Measurements from ENCODE around the gene MLLT10. TPM values are rescaled to one million over a fixed set of nuclear protein-coding genes. Genes with fewer than 3 reads are reported as not detected.

The MLLT10 gene
- total and polyA plus RNA-seq, 10 of the 15 experiments (the other 5 are each of a cell fraction or from before 2014, with no cell fraction given): 8.7 to 61.1 (median 28.5) TPM

GRCh38 chr10:21536874-21537273 lies 2.8 kb downstream of the MLLT10 start:
- Histone ChIP-seq H3K79me2 (ENCODE audit: control insufficient read depth, insufficient read depth, low read length) (peaks cover 26% of the 10 kb centered on the region), H4K20me1 (ENCODE audit: control insufficient read depth, insufficient read depth) (no peaks in the 10 kb centered on the region), H3K27ac (ENCODE audit: control insufficient read depth, insufficient read depth) (no peak overlapping the region), H3K27me3 (replicated peaks in 1 of 2; ENCODE audit: control insufficient read depth in 2 of 2, insufficient read depth in 2 of 2, low read length in 1 of 2) (no peaks in the 10 kb centered on the region), H3K4me3 (no peak overlapping the region), H3K36me3 (ENCODE audit: control insufficient read depth in 2 of 2, insufficient read depth in 2 of 2, low read length in 1 of 2) (peaks cover 2 to 9% of the 10 kb centered on the region in 2 experiments; a peak in 3 of 4 replicates), H3K4me2 (ENCODE audit: control insufficient read depth, insufficient read depth) (no peak overlapping the region; the same call in 1 of the 2 replicates), H3K9ac (ENCODE audit: control insufficient read depth, insufficient read depth, low read length) (no peak overlapping the region), H3K4me1 (ENCODE audit: control insufficient read depth, insufficient read depth, low read length) (no peaks in the 10 kb centered on the region; the same call in 1 of the 2 replicates), H2AFZ (ENCODE audit: control insufficient read depth, low read depth, low read length) (no peak overlapping the region), H3K9me3 (replicated peaks; ENCODE audit: control insufficient read depth, insufficient read depth, low read length) (no peaks in the 10 kb centered on the region)
- in situ Hi-C loops (cut with MboI): no loop called here
- intact Hi-C loops (cut with micrococcal nuclease; ENCODE audit: unreplicated experiment): no loop called here
- no peak for FAIRE-seq
- no peak for ATAC-seq
- ChIA-PET SMC1A (ENCODE audit: uncharacterized antibody, unreplicated experiment) (interaction anchor here (0.6 to 1.4 kb wide), 7 partner anchors 9 to 1102 kb away, joined by 3 to 5 read pairs (median 4); no protein-coding TSS in a partner anchor), CTCF (interaction anchor here (0.9 to 1.2 kb wide), 3 partner anchors 13 to 258 kb away, joined by 3 to 7 read pairs (median 4); no protein-coding TSS in a partner anchor), POLR2A (interaction anchor here (1.6 kb wide), 1 partner anchor 12 kb away, joined by 3 read pairs; no protein-coding TSS in a partner anchor), RAD21 (ENCODE audit: unreplicated experiment) (no interaction called here)
- WGBS (ENCODE audit: insufficient coverage, insufficient replicate concordance, low lambda C conversion rate, missing lambda C conversion rate): 94% methylated on average over 3 of the region's 3 CpGs
- BruUV-seq (replicated peaks): no TSS peak
- no peak for DNase-seq (ENCODE audit: low read depth, low spot score)
- TF ChIP-seq IRF4 (IDR thresholded peaks at IDR 0.05; ENCODE audit: low read depth, low read length): no peak
- TF ChIP-seq CBX5 (IDR thresholded peaks at IDR 0.05; ENCODE audit: low read depth): no peak
- TF ChIP-seq EGR1 (IDR thresholded peaks at IDR 0.05; ENCODE audit: borderline replicate concordance in 1 of 2, low read depth in 2 of 2, low read length in 2 of 2): no peak
- TF ChIP-seq YY1 (IDR thresholded peaks at IDR 0.05; ENCODE audit: low read depth, low read length): no peak
- TF ChIP-seq POU2F2 (IDR thresholded peaks at IDR 0.05; ENCODE audit: borderline replicate concordance, low read depth, low read length): no peak
- no peak for TF ChIP-seq PAX8 (IDR thresholded peaks at IDR 0.05)
- no peak for TF ChIP-seq JUNB (IDR thresholded peaks at IDR 0.05)
- no peak for TF ChIP-seq BCLAF1 (IDR thresholded peaks at IDR 0.05)
- TF ChIP-seq TCF3 (IDR thresholded peaks at IDR 0.05; ENCODE audit: borderline replicate concordance, insufficient read depth, low read depth, low read length): no peak
- TF ChIP-seq ZNF592 (IDR thresholded peaks at IDR 0.05): no peak
- TF ChIP-seq GATAD2B (conservative IDR thresholded peaks at IDR 0.05; ENCODE audit: low read depth): no peak
- no peak for TF ChIP-seq SUPT20H (IDR thresholded peaks at IDR 0.05; ENCODE audit: borderline replicate concordance, control insufficient read depth, low read depth, low read length)
- TF ChIP-seq ESRRA (IDR thresholded peaks at IDR 0.05; ENCODE audit: low read length): no peak
- TF ChIP-seq HSF1 (IDR thresholded peaks at IDR 0.05; ENCODE audit: low read depth, low read length): no peak
- no peak for TF ChIP-seq TBL1XR1 (IDR thresholded peaks at IDR 0.05; ENCODE audit: low read depth, low read length)

Measured in GM12878 (cell line).